GF-D8 (cell line): ENCODE data around the gene EIF3A.
"Not testable (repeated sequence)": the region's sequence is repeated elsewhere in the genome, so short reads cannot be mapped to it uniquely, and the experiment has no call there.

Experiments
- DNase-seq: peaks from one replicate; lab custom pipeline; 2025; lab: John Stamatoyannopoulos, UW

Gene EIF3A

GRCh38 chr10:119101366-119102098 is 20.9 kb upstream of the EIF3A start:
- no peak for DNase-seq

- no peak for DNase-seq
Measured at GRCh38 chr10:119100434-119101238, 20.0 kb upstream of the EIF3A start.

- DNase-seq: no peak
Measured at GRCh38 chr10:119098576-119098975, 18.0 kb upstream of the EIF3A start.

GRCh38 chr10:119096641-119097415 is 16.2 kb upstream of the EIF3A start:
- not testable (repeated sequence) for DNase-seq

- DNase-seq: no peak
Measured at GRCh38 chr10:119095640-119096039, 15.0 kb upstream of the EIF3A start.

- no peak for DNase-seq
Measured at GRCh38 chr10:119090968-119091367, 10.4 kb upstream of the EIF3A start.

- no peak for DNase-seq
Measured at GRCh38 chr10:119090026-119090795, 9.6 kb upstream of the EIF3A start.

GRCh38 chr10:119087271-119087882 is 6.8 kb upstream of the EIF3A start:
- no peak for DNase-seq

GRCh38 chr10:119084896-119085295 is 4.3 kb upstream of the EIF3A start:
- no peak for DNase-seq

- no peak for DNase-seq
Measured at GRCh38 chr10:119079599-119080520, 757 bp downstream of the EIF3A start.

GRCh38 chr10:119078422-119079179 is 2.0 kb downstream of the EIF3A start:
- no peak for DNase-seq

GRCh38 chr10:119073584-119073983 is 7.0 kb downstream of the EIF3A start:
- DNase-seq: no peak

- DNase-seq: no peak
Measured at GRCh38 chr10:119070395-119071165, 10.0 kb downstream of the EIF3A start.

GRCh38 chr10:119061926-119062325 is 18.7 kb downstream of the EIF3A start:
- DNase-seq: no peak

GRCh38 chr10:119061352-119061751 is 19.3 kb downstream of the EIF3A start:
- DNase-seq: no peak

- no peak for DNase-seq
Measured at GRCh38 chr10:119060107-119060506, 20.5 kb downstream of the EIF3A start.

GRCh38 chr10:119059557-119059956 is 21.1 kb downstream of the EIF3A start:
- no peak for DNase-seq

GRCh38 chr10:119058010-119058409 is 22.6 kb downstream of the EIF3A start:
- no peak for DNase-seq

- no peak for DNase-seq
Measured at GRCh38 chr10:119055472-119055871, 25.1 kb downstream of the EIF3A start.
